Activated CD8-positive, alpha-beta memory T cell treated with anti-CD3 and anti-CD28 coated beads, Interleukin-2, amount 50 U/mL, for 1 hour (primary cell): ENCODE results near the gene SAP25.

Experiments
- DNase-seq: peaks from one replicate; pipeline ENCODE4 v3.0.0-alpha.2; 2020; ENCODE audit errors: extremely low read depth

Gene SAP25

GRCh38 chr7:100573691-100574361, at the start of gene SAP25:
TSS of gene SAP25 (minus strand) at chr7:100573900. CDS start at chr7:100573742, 158 bp downstream.
- DNase-seq: no peak

- no peak for DNase-seq
Observed at GRCh38 chr7:100621554-100621953, 47.9 kb upstream of the SAP25 start.

GRCh38 chr7:100620804-100621203, 47.1 kb upstream of the SAP25 start:
- DNase-seq: no peak

- DNase-seq: no peak
Observed at GRCh38 chr7:100620239-100620638, 46.5 kb upstream of the SAP25 start.

- DNase-seq: no peak
Observed at GRCh38 chr7:100614308-100614861, 40.7 kb upstream of the SAP25 start.

- DNase-seq: no peak
Observed at GRCh38 chr7:100613412-100614175, 39.9 kb upstream of the SAP25 start.

GRCh38 chr7:100612730-100613390, 39.2 kb upstream of the SAP25 start:
- no peak for DNase-seq

GRCh38 chr7:100611983-100612729, 38.5 kb upstream of the SAP25 start, which contains the start of gene MOSPD3:
TSS of gene MOSPD3 (plus strand) at chr7:100612540. CDS start at chr7:100612792, 252 bp downstream.
- DNase-seq: peak; percentile 92

GRCh38 chr7:100609958-100610357, 36.3 kb upstream of the SAP25 start:
- DNase-seq: no peak

GRCh38 chr7:100607111-100607510, 33.4 kb upstream of the SAP25 start:
- no peak for DNase-seq

- no peak for DNase-seq
Observed at GRCh38 chr7:100606313-100606712, 32.6 kb upstream of the SAP25 start.

- no peak for DNase-seq
Observed at GRCh38 chr7:100604976-100605911, 31.5 kb upstream of the SAP25 start.

- no peak for DNase-seq
Observed at GRCh38 chr7:100604028-100604975, 30.6 kb upstream of the SAP25 start.

- no peak for DNase-seq
Observed at GRCh38 chr7:100603726-100604027, 30.0 kb upstream of the SAP25 start.

- DNase-seq: no peak
Observed at GRCh38 chr7:100602889-100603725, 29.4 kb upstream of the SAP25 start.

GRCh38 chr7:100600730-100601038, 27.0 kb upstream of the SAP25 start:
- DNase-seq: no peak

GRCh38 chr7:100599911-100600729, 26.4 kb upstream of the SAP25 start:
- no peak for DNase-seq

GRCh38 chr7:100598425-100598824, 24.7 kb upstream of the SAP25 start:
- DNase-seq: no peak
